Suprapubic skin (tissue), 3 donors: ENCODE measurements around the gene TTC29.
"Not testable (repeated sequence)": the region's sequence is repeated elsewhere in the genome, so short reads cannot be mapped to it uniquely, and the experiment has no call there.

Experiments
- CTCF ChIP-seq, 2 donors: fragments of 200-600 bp in 1 of 2; fragments of 450-650 bp in 1 of 2; sonication (generic) in 1 of 2; IDR thresholded peaks; one replicate each; pipeline ENCODE4 v1.5.1; 2016 to 2019; ENCODE audit warnings: antibody characterized with exemption in 2 of 2, mild to moderate bottlenecking in 1 of 2, moderate library complexity in 1 of 2
- POLR2A ChIP-seq, 2 donors: fragments of 450-650 bp; IDR thresholded peaks; one replicate each; pipeline ENCODE4 v1.6.1; 2017; ENCODE audit warnings: antibody characterized with exemption in 2 of 2, mild to moderate bottlenecking in 2 of 2, moderate library complexity in 2 of 2

DNA sequence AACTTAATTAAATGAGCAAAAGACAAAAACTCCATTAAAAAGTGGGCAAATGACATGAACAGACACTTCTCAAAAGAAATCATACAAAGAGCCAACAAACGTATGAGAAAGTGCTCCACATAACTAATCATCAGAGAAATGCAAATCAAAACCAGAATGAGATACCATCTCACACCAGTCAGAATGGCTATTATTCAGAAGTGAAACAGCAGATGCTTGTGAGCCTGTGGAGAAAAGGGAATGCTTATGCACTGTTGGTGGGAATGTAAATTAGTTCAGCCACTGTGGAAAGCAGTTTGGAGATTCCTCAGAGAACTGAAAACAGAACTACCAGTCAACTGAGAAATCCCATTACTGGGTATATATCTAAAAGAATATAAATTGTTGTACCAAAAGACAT is 222.1 kb downstream of the TTC29 start:
- TF ChIP-seq CTCF, POLR2A (IDR thresholded peaks at IDR 0.05): not testable (repeated sequence)
